OCI-LY7 (cell line): ENCODE results near the gene BACH2. TPM values are rescaled to one million over a fixed set of nuclear protein-coding genes. Genes with fewer than 3 reads are reported as not detected.

Experiments used
- BruUV-seq: library from RNA; stranded (reverse); fragments of 400-500 nt; replicated peaks from 2 replicates; lab custom pipeline; 2021; lab: Mats Ljungman, UMichigan
- CTCF ChIA-PET: fragments of 300-600 bp; sonication (Branson Sonifier 250); formaldehyde crosslinking; loops from one replicate; lab custom pipeline; 2022; ENCODE audit warnings: antibody characterized with exemption; ENCODE audit not compliant: unreplicated experiment; lab: Charles Lee
- POLR2A ChIA-PET: fragments of 300-600 bp; sonication (Branson Sonifier 250); formaldehyde crosslinking; loops from one replicate; lab custom pipeline; 2022; ENCODE audit warnings: antibody characterized with exemption; lab: Charles Lee
- DNase-seq: peaks from one replicate; pipeline ENCODE4 v3.0.0-alpha.2; 2015; ENCODE audit warnings: low spot score
- H2AFZ ChIP-seq: fragments of 200-600 bp; sonication (generic), shearing (Covaris generic); 2 replicates; pipeline ENCODE4 v1.6.1; 2014; ENCODE audit warnings: mild to moderate bottlenecking, antibody characterized with exemption, low read length, moderate library complexity
- H3K27ac ChIP-seq: fragments of 200-600 bp; sonication (generic); 2 replicates; pipeline ENCODE4 v1.5.1; 2014; ENCODE audit warnings: mixed run types, low read depth, mild to moderate bottlenecking, moderate library complexity, low read length, inconsistent platforms; ENCODE audit not compliant: poor library complexity, severe bottlenecking
- H3K36me3 ChIP-seq: fragments of 200-600 bp; sonication (generic); 2 replicates; pipeline ENCODE4 v1.6.1; 2014; ENCODE audit warnings: mild to moderate bottlenecking, antibody characterized with exemption, low read length, moderate library complexity, mixed read lengths; ENCODE audit not compliant: insufficient read depth
- H3K4me1 ChIP-seq: fragments of 200-600 bp; sonication (generic); 2 replicates; pipeline ENCODE4 v1.5.1; 2014; ENCODE audit warnings: mild to moderate bottlenecking, low read length; ENCODE audit not compliant: insufficient read depth, poor library complexity, severe bottlenecking
- H3K4me2 ChIP-seq: fragments of 200-600 bp; sonication (generic); 2 replicates; pipeline ENCODE4 v1.6.1; 2014; ENCODE audit warnings: mild to moderate bottlenecking, low read length
- H3K4me3 ChIP-seq: fragments of 200-600 bp; sonication (generic); 2 replicates; pipeline ENCODE4 v1.5.1; 2014; ENCODE audit warnings: mild to moderate bottlenecking, low read depth, low read length; ENCODE audit not compliant: poor library complexity, severe bottlenecking
- H3K79me2 ChIP-seq: fragments of 200-600 bp; sonication (generic); 2 replicates; pipeline ENCODE4 v1.6.1; 2016; ENCODE audit warnings: low read depth, mild to moderate bottlenecking, low read length, moderate library complexity, mixed read lengths; ENCODE audit not compliant: insufficient read depth
- H3K9me2 ChIP-seq: fragments of 200-600 bp; sonication (generic); 2 replicates; pipeline ENCODE4 v1.6.1; 2016; ENCODE audit warnings: mild to moderate bottlenecking, low read length, mixed read lengths; ENCODE audit not compliant: insufficient read depth
- H3K9me3 ChIP-seq: fragments of 200-600 bp; sonication (generic); 2 replicates; pipeline ENCODE4 v1.6.1; 2014; ENCODE audit warnings: mild to moderate bottlenecking, mixed run types, low read length, mixed read lengths
- H4K20me1 ChIP-seq: fragments of 200-600 bp; sonication (generic); 2 replicates; pipeline ENCODE4 v1.6.1; 2014; ENCODE audit warnings: mild to moderate bottlenecking, antibody characterized with exemption, low read length, moderate library complexity, mixed read lengths; ENCODE audit not compliant: insufficient read depth
- CTCF ChIP-seq: fragments of 200-600 bp; sonication (generic); conservative IDR thresholded peaks from 2 replicates; pipeline ENCODE4 v1.5.1; 2014; ENCODE audit warnings: mild to moderate bottlenecking, antibody characterized with exemption, low read length, moderate library complexity, mixed read lengths
- EZH2phosphoT487 ChIP-seq: fragments of 200-600 bp; sonication (generic); IDR thresholded peaks from 2 replicates; pipeline ENCODE4 v1.6.1; 2018; ENCODE audit warnings: low read depth, borderline replicate concordance, mild to moderate bottlenecking, mixed run types, antibody characterized with exemption, low read length, moderate library complexity, mixed read lengths
- intact Hi-C: fragments of 100-400 bp; cut with micrococcal nuclease; formaldehyde crosslinking; loops from one replicate; pipeline ENCODE4 v1.10.0; 2022; ENCODE audit not compliant: unreplicated experiment
- total RNA-seq, 2 experiments: library from RNA; depleted of rRNA in 1 of 2; stranded (reverse); fragments of >200 nt in 1 of 2; shearing (Covaris generic) in 1 of 2; gene quantifications; 2 replicates each; pipeline ENCODE4 v1.2.3, GENCODE V29; 2014 to 2022

Gene BACH2
- total RNA-seq, 2 experiments from 2014 or later, result 92.0 to 163 TPM

- Histone ChIP-seq H3K79me2 (peaks cover 16% of the 10 kb centered on the region; the same call in 1 of the 2 replicates), H3K4me1 (no peaks in the 10 kb centered on the region), H3K36me3 (peaks cover 33% of the 10 kb centered on the region), H4K20me1 (no peaks in the 10 kb centered on the region), H3K9me3 (no peaks in the 10 kb centered on the region), H3K27ac (no peak overlapping the region), H3K4me3 (no peak overlapping the region), H2AFZ (no peak overlapping the region), H3K9me2 (no peaks in the 10 kb centered on the region), H3K4me2 (no peak overlapping the region)
- no peak for DNase-seq
- ChIA-PET CTCF (no interaction called here), POLR2A (interaction anchor here (0.9 kb wide), 1 partner anchor 19 kb away, joined by 3 read pairs; no protein-coding TSS in a partner anchor)
- intact Hi-C loops, result no loop called here
- no TSS peak for BruUV-seq
- TF ChIP-seq CTCF (no peak), EZH2phosphoT487 (no peak)
These were observed 271.1 kb downstream of the BACH2 start for GRCh38 chr6:90025523-90026061.

- no peak overlapping the region for H3K4me3 ChIP-seq
- H3K4me1 ChIP-seq, result no peaks in the 10 kb centered on the region
- H3K4me2 ChIP-seq, result no peak overlapping the region
- H4K20me1 ChIP-seq, result no peaks in the 10 kb centered on the region
- CTCF ChIA-PET, result no interaction called here
- no TSS peak for BruUV-seq
- DNase-seq, result no peak
- intact Hi-C loops, result no loop called here
- H3K79me2 ChIP-seq, result peaks cover 9% of the 10 kb centered on the region; the same call in 1 of the 2 replicates
- no peaks in the 10 kb centered on the region for H3K9me2 ChIP-seq
- H3K36me3 ChIP-seq, result peaks cover 42% of the 10 kb centered on the region
- POLR2A ChIA-PET, result interaction anchor here (0.9 kb wide), 1 partner anchor 138 kb away, joined by 3 read pairs; no protein-coding TSS in a partner anchor
- H3K9me3 ChIP-seq, result no peaks in the 10 kb centered on the region
- TF ChIP-seq CTCF (no peak), EZH2phosphoT487 (no peak)
- H3K27ac ChIP-seq, result no peak overlapping the region
- H2AFZ ChIP-seq, result no peak overlapping the region
These were observed 272.0 kb downstream of the BACH2 start for GRCh38 chr6:90024633-90025032.

- H3K4me3 ChIP-seq, result no peak overlapping the region
- H2AFZ ChIP-seq, result no peak overlapping the region
- no peaks in the 10 kb centered on the region for H3K4me1 ChIP-seq
- H3K36me3 ChIP-seq, result peaks cover 63% of the 10 kb centered on the region
- no peak overlapping the region for H3K4me2 ChIP-seq
- H3K27ac ChIP-seq, result no peak overlapping the region
- peaks cover 10% of the 10 kb centered on the region; the same call in 1 of the 2 replicates for H3K9me3 ChIP-seq
- intact Hi-C loops, result no loop called here
- peaks cover 5% of the 10 kb centered on the region; the same call in 1 of the 2 replicates for H3K79me2 ChIP-seq
- no peak for TF ChIP-seq CTCF
- no peak for TF ChIP-seq EZH2phosphoT487
- no TSS peak for BruUV-seq
- CTCF ChIA-PET, result no interaction called here
- no peaks in the 10 kb centered on the region for H3K9me2 ChIP-seq
- POLR2A ChIA-PET, result interaction anchor here (0.7 to 0.8 kb wide), 2 partner anchors 13 to 229 kb away, joined by 3 to 4 read pairs; no protein-coding TSS in a partner anchor
- no peak for DNase-seq
- no peaks in the 10 kb centered on the region for H4K20me1 ChIP-seq
These were observed 274.9 kb downstream of the BACH2 start for GRCh38 chr6:90021711-90022110.
